Panc1 (cell line): ENCODE results near the gene MAD1L1.
"Not testable (repeated sequence)": the region's sequence is repeated elsewhere in the genome, so short reads cannot be mapped to it uniquely, and the experiment has no call there.

Source experiments
- POLR2AphosphoS5 ChIP-seq: IDR thresholded peaks from 2 replicates; pipeline ENCODE4 v1.6.1; 2012; ENCODE audit warnings: mild to moderate bottlenecking, low read depth, low read length, moderate library complexity
- TF ChIP-seq, protein P1 (sequence below): fragments of 450-650 bp; IDR thresholded peaks from 2 replicates; pipeline ENCODE4 v1.5.1; 2017; ENCODE audit warnings: mild to moderate bottlenecking
- TF ChIP-seq, protein P2 (sequence below), 2 experiments: IDR thresholded peaks; 2 replicates each; pipeline ENCODE4 v1.6.1; 2011 to 2012; ENCODE audit warnings: low read depth in 2 of 2, control low read depth in 1 of 2, low read length in 1 of 2, mild to moderate bottlenecking in 1 of 2, moderate library complexity in 1 of 2; ENCODE audit not compliant: insufficient read depth in 1 of 2

DNA sequence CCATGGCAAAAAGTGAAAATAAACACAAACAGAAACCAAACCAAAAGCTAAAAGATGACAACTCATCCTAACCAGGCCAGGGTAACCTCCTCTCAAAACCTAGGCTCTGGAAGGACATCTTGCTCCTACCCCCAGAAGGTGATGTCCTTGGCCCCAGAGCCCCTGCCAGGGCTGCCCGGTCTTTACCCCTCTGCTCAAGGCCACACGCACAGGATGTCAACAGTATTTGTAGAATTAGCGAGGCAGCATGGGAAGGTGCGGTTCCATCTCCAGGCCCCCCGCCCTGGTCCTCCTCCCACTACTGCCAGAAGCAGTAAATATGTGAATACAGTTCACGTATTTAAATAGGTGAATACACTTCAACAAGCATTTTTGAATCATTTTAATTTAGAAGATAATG, 356.1 kb downstream of the MAD1L1 start:
- TF ChIP-seq, protein P1, sequence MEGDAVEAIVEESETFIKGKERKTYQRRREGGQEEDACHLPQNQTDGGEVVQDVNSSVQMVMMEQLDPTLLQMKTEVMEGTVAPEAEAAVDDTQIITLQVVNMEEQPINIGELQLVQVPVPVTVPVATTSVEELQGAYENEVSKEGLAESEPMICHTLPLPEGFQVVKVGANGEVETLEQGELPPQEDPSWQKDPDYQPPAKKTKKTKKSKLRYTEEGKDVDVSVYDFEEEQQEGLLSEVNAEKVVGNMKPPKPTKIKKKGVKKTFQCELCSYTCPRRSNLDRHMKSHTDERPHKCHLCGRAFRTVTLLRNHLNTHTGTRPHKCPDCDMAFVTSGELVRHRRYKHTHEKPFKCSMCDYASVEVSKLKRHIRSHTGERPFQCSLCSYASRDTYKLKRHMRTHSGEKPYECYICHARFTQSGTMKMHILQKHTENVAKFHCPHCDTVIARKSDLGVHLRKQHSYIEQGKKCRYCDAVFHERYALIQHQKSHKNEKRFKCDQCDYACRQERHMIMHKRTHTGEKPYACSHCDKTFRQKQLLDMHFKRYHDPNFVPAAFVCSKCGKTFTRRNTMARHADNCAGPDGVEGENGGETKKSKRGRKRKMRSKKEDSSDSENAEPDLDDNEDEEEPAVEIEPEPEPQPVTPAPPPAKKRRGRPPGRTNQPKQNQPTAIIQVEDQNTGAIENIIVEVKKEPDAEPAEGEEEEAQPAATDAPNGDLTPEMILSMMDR, result not testable (repeated sequence)
- not testable (repeated sequence) for TF ChIP-seq POLR2AphosphoS5
- TF ChIP-seq, protein P2, sequence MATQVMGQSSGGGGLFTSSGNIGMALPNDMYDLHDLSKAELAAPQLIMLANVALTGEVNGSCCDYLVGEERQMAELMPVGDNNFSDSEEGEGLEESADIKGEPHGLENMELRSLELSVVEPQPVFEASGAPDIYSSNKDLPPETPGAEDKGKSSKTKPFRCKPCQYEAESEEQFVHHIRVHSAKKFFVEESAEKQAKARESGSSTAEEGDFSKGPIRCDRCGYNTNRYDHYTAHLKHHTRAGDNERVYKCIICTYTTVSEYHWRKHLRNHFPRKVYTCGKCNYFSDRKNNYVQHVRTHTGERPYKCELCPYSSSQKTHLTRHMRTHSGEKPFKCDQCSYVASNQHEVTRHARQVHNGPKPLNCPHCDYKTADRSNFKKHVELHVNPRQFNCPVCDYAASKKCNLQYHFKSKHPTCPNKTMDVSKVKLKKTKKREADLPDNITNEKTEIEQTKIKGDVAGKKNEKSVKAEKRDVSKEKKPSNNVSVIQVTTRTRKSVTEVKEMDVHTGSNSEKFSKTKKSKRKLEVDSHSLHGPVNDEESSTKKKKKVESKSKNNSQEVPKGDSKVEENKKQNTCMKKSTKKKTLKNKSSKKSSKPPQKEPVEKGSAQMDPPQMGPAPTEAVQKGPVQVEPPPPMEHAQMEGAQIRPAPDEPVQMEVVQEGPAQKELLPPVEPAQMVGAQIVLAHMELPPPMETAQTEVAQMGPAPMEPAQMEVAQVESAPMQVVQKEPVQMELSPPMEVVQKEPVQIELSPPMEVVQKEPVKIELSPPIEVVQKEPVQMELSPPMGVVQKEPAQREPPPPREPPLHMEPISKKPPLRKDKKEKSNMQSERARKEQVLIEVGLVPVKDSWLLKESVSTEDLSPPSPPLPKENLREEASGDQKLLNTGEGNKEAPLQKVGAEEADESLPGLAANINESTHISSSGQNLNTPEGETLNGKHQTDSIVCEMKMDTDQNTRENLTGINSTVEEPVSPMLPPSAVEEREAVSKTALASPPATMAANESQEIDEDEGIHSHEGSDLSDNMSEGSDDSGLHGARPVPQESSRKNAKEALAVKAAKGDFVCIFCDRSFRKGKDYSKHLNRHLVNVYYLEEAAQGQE (IDR thresholded peaks at IDR 0.05; ENCODE audit: insufficient read depth in 1 of 2, low read depth in 2 of 2, low read length in 1 of 2), result not testable (repeated sequence)
